ENCODE data around the gene CLEC2D. TPM values are rescaled to one million over a fixed set of nuclear protein-coding genes. Genes with fewer than 3 reads are reported as not detected.

The CLEC2D gene
- total RNA-seq, 2 experiments from 2014 or later = 56.9 to 146 TPM

DNA sequence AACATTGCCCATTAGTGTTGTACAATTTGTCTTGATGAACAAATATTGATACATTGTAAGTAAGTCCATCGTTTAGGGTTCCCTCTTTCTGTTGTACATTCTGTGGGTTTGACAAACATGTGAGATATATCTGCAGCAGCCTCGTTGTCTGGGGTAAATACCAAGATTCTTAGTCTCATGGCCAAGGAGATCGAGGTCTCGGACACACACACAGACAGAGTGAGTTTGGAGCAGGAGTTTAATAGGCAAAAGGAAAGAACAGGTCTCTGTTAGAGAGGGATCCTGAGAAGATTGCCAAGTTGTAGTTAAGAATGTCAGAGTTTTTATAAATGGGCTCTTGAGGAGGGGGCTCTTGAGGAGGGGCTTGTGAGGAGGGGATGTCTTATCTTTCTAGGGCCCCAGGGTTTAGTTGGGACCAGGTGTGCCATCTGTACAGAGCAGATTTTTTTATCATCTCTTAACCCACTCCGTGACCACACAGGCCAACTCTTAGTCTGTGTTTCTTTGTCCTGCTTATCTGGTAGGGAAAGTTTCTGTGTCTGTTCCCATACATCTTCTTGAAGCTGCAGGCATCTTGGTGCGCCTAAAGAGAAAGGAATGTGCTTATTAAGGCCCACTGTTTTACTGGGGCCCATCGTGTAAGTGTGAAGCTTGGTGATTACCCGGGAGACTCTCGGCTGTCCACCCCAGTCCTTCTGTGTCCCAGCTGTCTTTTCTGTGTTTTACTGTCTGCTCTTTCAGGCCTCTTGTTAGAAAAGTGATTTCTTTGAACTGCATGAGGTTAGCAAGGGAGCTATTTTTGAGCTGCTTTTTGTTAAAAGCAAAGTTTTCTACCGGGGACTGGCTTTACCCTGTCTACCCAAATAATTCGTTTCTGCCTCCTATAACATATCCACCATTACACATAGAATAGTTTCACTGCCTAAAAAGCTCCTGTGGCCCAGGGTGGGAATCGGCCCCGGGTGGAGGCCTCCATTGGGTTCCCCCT is 22.4 kb upstream of the CLEC2D start:
- DNase-seq (ENCODE audit: low spot score) = peak; percentile 52
- Histone ChIP-seq H3K4me2 (ENCODE audit: low read length) (peak overlapping the region; percentile 98), H3K4me3 (ENCODE audit: low read depth, low read length, poor library complexity, severe bottlenecking) (peak overlapping the region; percentile 91), H3K4me1 (ENCODE audit: insufficient read depth, low read length, poor library complexity, severe bottlenecking) (peaks cover 34% of the 10 kb centered on the region), H4K20me1 (ENCODE audit: insufficient read depth, low read length) (no peaks in the 10 kb centered on the region), H3K9me2 (ENCODE audit: insufficient read depth, low read length) (no peaks in the 10 kb centered on the region), H3K9me3 (ENCODE audit: low read length) (peaks cover 23% of the 10 kb centered on the region), H3K79me2 (ENCODE audit: insufficient read depth, low read depth, low read length) (peaks cover 30% of the 10 kb centered on the region), H3K27ac (ENCODE audit: low read depth, low read length, poor library complexity, severe bottlenecking) (peak overlapping the region; percentile 98), H3K36me3 (ENCODE audit: insufficient read depth, low read length) (peaks cover 35% of the 10 kb centered on the region), H2AFZ (ENCODE audit: low read length) (no peak overlapping the region)
- TSS peak; percentile 41 for BruUV-seq (replicated peaks)
- no peak for TF ChIP-seq EZH2phosphoT487 (IDR thresholded peaks at IDR 0.05; ENCODE audit: borderline replicate concordance, low read depth, low read length)
- TF ChIP-seq, protein P1, sequence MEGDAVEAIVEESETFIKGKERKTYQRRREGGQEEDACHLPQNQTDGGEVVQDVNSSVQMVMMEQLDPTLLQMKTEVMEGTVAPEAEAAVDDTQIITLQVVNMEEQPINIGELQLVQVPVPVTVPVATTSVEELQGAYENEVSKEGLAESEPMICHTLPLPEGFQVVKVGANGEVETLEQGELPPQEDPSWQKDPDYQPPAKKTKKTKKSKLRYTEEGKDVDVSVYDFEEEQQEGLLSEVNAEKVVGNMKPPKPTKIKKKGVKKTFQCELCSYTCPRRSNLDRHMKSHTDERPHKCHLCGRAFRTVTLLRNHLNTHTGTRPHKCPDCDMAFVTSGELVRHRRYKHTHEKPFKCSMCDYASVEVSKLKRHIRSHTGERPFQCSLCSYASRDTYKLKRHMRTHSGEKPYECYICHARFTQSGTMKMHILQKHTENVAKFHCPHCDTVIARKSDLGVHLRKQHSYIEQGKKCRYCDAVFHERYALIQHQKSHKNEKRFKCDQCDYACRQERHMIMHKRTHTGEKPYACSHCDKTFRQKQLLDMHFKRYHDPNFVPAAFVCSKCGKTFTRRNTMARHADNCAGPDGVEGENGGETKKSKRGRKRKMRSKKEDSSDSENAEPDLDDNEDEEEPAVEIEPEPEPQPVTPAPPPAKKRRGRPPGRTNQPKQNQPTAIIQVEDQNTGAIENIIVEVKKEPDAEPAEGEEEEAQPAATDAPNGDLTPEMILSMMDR (conservative IDR thresholded peaks at IDR 0.05; ENCODE audit: low read length) = no peak
- intact Hi-C loops (cut with micrococcal nuclease; ENCODE audit: unreplicated experiment) = loop anchor here (2.0 kb wide), 1 partner anchor 30 kb away; no protein-coding TSS in a partner anchor
- POLR2A ChIA-PET = interaction anchor here (0.5 to 11.3 kb wide), 29 partner anchors 9 to 980 kb away, joined by 3 to 146 read pairs (median 5); partner anchors contain the start of genes CD69 and CLEC2D
- CTCF ChIA-PET (ENCODE audit: unreplicated experiment) = interaction anchor here (0.5 kb wide), 1 partner anchor 607 kb away, joined by 4 read pairs; no protein-coding TSS in a partner anchor

DNA sequence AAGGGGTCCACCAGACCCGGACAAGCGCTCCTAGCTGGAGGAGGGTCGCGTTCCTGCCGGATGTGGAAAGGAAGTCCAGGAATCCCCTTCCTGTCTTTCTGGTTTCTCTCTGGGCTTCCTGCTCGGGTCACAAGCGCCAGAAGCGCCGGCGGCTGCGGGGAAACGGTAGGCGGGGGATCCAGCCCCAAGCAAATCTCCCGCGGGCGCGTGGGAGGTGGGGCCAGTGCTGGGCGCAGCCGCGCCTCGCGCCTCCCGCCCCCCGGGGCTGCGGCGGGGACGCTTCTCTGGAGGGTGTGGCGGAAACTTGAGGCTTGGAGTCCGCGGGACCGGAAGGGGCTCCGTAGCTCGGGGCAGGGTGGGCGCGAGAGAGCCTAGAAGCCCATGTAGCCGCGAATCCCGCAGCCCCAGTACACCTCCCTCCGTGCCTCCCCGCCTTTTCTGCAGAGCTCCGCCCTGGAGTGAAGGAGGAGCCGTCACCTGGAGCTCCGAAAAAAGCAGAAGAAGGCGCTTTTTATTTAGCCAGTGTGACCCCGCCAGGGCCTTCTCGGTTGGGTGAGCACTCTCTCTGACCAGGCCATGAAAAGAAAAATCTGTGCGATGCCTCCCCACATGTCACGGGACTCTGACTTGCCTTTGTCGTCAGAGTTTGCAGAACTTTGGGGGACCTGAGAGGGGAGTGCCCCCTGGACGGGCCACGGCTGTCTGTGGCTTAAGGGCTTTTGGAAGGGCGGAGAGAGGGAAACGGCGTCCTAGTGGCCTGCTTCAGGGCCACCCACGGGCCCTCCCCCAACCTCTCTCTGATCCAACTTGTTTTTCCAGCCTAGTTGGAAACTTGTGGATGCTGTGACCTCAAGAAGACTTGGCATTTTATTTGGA is 21.4 kb upstream of the CLEC2D start:
- TF ChIP-seq EZH2phosphoT487 (IDR thresholded peaks at IDR 0.05; ENCODE audit: borderline replicate concordance, low read depth, low read length) = no peak
- TF ChIP-seq, protein P1 (conservative IDR thresholded peaks at IDR 0.05; ENCODE audit: low read length) = no peak
- Histone ChIP-seq H3K9me2 (ENCODE audit: insufficient read depth, low read length) (no peaks in the 10 kb centered on the region), H2AFZ (ENCODE audit: low read length) (no peak overlapping the region), H3K4me2 (ENCODE audit: low read length) (peak overlapping the region; percentile 98), H3K4me1 (ENCODE audit: insufficient read depth, low read length, poor library complexity, severe bottlenecking) (peaks cover 44% of the 10 kb centered on the region), H3K36me3 (ENCODE audit: insufficient read depth, low read length) (peaks cover 41% of the 10 kb centered on the region), H3K9me3 (ENCODE audit: low read length) (peaks cover 23% of the 10 kb centered on the region), H4K20me1 (ENCODE audit: insufficient read depth, low read length) (no peaks in the 10 kb centered on the region), H3K79me2 (ENCODE audit: insufficient read depth, low read depth, low read length) (peaks cover 40% of the 10 kb centered on the region), H3K4me3 (ENCODE audit: low read depth, low read length, poor library complexity, severe bottlenecking) (peak overlapping the region; percentile 91), H3K27ac (ENCODE audit: low read depth, low read length, poor library complexity, severe bottlenecking) (peak overlapping the region; percentile 98)
- intact Hi-C loops (cut with micrococcal nuclease; ENCODE audit: unreplicated experiment) = loop anchor here (1.0 to 2.0 kb wide), 5 partner anchors 21 to 565 kb away; partner anchors contain the start of genes CLEC2D and GABARAPL1
- CTCF ChIA-PET (ENCODE audit: unreplicated experiment) = interaction anchor here (0.5 kb wide), 1 partner anchor 606 kb away, joined by 4 read pairs; no protein-coding TSS in a partner anchor
- POLR2A ChIA-PET = interaction anchor here (0.5 to 11.3 kb wide), 30 partner anchors 9 to 981 kb away, joined by 3 to 146 read pairs (median 4); partner anchors contain the start of genes CD69 and CLEC2D
- BruUV-seq (replicated peaks) = no TSS peak
- DNase-seq (ENCODE audit: low spot score) = peak; percentile 96

All from OCI-LY7 (cell line).